RWPE2 (cell line): ENCODE measurements around the gene EXOSC7.

ENCODE experiments used
- ATAC-seq: fragments of 200-7000 bp; cut with Tn5 transposase; 3 replicates; pipeline ENCODE4 v1.9.1; 2021; ENCODE audit warnings: low read depth
- DNase-seq: peaks from one replicate; pipeline ENCODE4 v3.0.0-alpha.2; 2020; ENCODE audit warnings: low spot score
- H3K27ac ChIP-seq: fragments of 450-650 bp; 2 replicates; pipeline ENCODE4 v1.5.1; 2017; ENCODE audit warnings: mild to moderate bottlenecking; ENCODE audit not compliant: poor library complexity, severe bottlenecking
- H3K27me3 ChIP-seq: fragments of 250-450 bp; sonication (Bioruptor Pico); 2 replicates; pipeline ENCODE4 v1.5.1; 2021; ENCODE audit warnings: mild to moderate bottlenecking, moderate library complexity; ENCODE audit not compliant: insufficient read depth, poor library complexity, severe bottlenecking
- H3K36me3 ChIP-seq: fragments of 250-450 bp; sonication (Bioruptor Pico); 2 replicates; pipeline ENCODE4 v1.5.1; 2020; ENCODE audit warnings: low read depth, mild to moderate bottlenecking, moderate library complexity
- H3K4me1 ChIP-seq: fragments of 250-450 bp; sonication (Bioruptor Pico); 2 replicates; pipeline ENCODE4 v1.5.1; 2021; ENCODE audit warnings: mild to moderate bottlenecking, moderate library complexity; ENCODE audit not compliant: insufficient read depth, poor library complexity, severe bottlenecking
- H3K4me3 ChIP-seq: fragments of 250-450 bp; sonication (Bioruptor Pico); 2 replicates; pipeline ENCODE4 v1.5.1; 2021; ENCODE audit warnings: mild to moderate bottlenecking, moderate library complexity; ENCODE audit not compliant: severe bottlenecking
- H3K9me3 ChIP-seq: fragments of 250-450 bp; sonication (Bioruptor Pico); 2 replicates; pipeline ENCODE4 v1.5.1; 2021; ENCODE audit warnings: mild to moderate bottlenecking, moderate library complexity; ENCODE audit not compliant: severe bottlenecking
- TF ChIP-seq, protein P1 (sequence below): fragments of 450-650 bp; IDR thresholded peaks from one replicate; pipeline ENCODE4 v1.5.1; 2017; ENCODE audit warnings: mild to moderate bottlenecking, moderate library complexity; ENCODE audit not compliant: poor library complexity, severe bottlenecking

The EXOSC7 gene

DNA sequence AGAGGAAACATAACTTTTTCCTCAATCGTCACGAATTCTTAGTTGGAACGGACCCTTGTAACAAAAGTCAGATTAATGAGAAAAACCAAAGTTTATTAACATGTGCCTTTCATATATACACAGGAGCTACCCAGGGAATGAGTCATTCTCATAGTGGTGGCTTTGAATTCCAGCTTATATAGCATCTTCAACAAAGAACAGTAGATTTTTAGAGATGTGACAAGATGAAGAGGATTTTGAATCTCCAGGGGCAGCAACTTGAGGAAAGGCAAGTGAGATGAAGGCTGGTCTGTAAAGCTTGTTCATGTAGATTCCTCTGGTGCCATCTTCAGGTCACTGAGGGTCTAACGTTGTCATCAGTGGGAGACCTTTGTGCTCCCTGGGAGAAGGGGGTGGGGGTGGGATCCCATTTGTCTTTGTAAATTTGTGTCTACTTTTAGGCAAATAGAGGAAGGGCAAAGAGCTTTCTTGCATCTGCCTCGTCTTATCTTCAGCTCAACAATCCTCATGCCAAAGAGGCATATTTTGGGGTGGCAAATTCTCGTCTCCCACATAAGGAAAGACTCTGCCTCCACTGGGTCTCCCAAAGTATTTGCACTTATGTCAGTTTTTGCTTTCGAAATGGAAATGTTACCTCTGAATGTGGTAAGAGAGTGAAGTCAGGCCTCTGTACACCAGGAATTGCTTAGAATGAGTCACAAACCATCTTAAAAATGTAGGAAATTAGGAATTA is 79.5 kb downstream of the EXOSC7 start:
- Histone ChIP-seq H3K27ac (peak overlapping the region; percentile 64), H3K4me1 (peaks cover 45% of the 10 kb centered on the region), H3K27me3 (no peaks in the 10 kb centered on the region), H3K9me3 (no peaks in the 10 kb centered on the region), H3K4me3 (no peak overlapping the region), H3K36me3 (no peaks in the 10 kb centered on the region)
- ATAC-seq (peak; percentile 48; the same call in 1 of the 3 replicates), DNase-seq (no peak)
- TF ChIP-seq, protein P1, sequence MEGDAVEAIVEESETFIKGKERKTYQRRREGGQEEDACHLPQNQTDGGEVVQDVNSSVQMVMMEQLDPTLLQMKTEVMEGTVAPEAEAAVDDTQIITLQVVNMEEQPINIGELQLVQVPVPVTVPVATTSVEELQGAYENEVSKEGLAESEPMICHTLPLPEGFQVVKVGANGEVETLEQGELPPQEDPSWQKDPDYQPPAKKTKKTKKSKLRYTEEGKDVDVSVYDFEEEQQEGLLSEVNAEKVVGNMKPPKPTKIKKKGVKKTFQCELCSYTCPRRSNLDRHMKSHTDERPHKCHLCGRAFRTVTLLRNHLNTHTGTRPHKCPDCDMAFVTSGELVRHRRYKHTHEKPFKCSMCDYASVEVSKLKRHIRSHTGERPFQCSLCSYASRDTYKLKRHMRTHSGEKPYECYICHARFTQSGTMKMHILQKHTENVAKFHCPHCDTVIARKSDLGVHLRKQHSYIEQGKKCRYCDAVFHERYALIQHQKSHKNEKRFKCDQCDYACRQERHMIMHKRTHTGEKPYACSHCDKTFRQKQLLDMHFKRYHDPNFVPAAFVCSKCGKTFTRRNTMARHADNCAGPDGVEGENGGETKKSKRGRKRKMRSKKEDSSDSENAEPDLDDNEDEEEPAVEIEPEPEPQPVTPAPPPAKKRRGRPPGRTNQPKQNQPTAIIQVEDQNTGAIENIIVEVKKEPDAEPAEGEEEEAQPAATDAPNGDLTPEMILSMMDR = no peak

DNA sequence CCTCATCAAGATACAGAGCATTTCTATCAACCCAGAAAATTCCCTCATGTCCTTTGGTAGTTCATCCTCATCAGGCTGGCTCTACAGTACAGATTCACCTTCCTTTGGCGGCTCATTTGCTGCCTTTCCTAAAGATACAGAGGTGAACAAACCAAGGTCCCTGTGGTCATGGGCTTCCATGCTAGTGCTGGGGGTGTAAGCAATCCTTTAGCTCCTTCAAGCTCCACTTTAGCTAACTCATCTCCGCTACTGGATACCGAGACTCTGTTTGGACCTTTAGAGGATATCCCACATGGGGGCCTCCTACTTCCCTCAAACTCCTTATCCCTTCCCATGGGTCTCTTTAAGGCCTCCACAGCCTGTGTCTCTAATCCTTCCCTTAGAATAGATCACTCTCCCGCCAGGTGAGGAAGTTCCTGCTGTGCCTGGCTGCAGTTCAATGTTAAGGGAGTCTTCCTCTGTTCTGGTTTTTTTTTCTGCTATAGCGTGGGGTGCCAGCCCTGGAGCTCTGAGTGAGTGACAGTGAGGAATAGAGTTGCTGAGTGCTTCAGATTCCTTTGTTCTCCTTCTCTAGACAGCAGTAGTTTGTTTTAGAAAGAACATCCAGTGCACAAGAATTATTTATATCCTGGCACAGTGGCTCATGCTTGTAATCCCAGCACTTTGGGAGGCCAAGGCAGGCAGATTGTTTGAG is 80.7 kb downstream of the EXOSC7 start:
- H3K9me3 ChIP-seq = no peaks in the 10 kb centered on the region
- no peak overlapping the region for H3K4me3 ChIP-seq
- H3K4me1 ChIP-seq = peaks cover 45% of the 10 kb centered on the region
- H3K27me3 ChIP-seq = no peaks in the 10 kb centered on the region
- H3K36me3 ChIP-seq = no peaks in the 10 kb centered on the region
- DNase-seq (no peak), ATAC-seq (no peak)
- H3K27ac ChIP-seq = peak overlapping the region; percentile 64
- TF ChIP-seq, protein P1 = no peak

DNA sequence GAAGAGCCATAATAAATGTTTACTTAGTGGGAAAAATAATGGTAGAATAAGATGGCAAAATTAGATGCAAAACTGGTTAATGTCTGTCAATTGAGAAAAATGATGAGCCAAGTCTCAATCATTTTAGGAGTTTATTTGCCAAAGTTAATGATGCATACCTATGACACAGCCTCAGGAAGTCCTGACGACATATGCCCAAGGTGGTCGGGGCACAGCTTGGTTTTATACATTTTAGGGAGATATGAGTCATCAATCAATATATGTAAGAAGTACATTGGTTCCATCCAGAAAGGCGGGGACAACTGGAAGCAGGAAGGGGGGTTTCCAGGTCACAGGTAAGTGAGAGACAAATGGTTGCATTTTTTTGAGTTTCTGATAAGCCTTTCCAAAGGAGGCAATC is 81.5 kb downstream of the EXOSC7 start:
- Histone ChIP-seq H3K27me3 (no peaks in the 10 kb centered on the region), H3K4me3 (no peak overlapping the region), H3K9me3 (no peaks in the 10 kb centered on the region), H3K4me1 (peaks cover 45% of the 10 kb centered on the region), H3K36me3 (no peaks in the 10 kb centered on the region), H3K27ac (peak overlapping the region; percentile 64)
- TF ChIP-seq, protein P1 = no peak
- no peak for DNase-seq
- 0 out of 3 replicates have a peak, but pooled peaks have one; percentile 7 for ATAC-seq

DNA sequence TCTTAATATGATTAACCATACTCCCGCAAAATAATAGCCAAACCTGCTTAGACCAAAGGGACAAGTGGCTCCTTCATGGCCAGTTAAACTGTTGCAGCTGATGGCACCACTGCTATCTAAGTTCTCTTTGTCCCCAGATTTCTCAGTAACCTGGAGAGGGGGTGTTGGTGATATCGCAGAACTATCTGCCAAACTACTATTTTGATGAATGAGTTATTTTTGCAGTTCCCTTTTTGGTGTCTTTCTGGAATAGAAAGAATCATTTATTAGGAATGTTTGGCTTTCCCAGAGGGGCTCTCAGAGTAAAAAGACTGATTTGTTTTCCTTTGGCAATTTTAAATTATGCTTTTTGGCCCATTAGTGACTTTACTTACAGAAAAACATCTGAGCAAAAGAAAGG is 83.1 kb downstream of the EXOSC7 start:
- Histone ChIP-seq H3K4me1 (peaks cover 38% of the 10 kb centered on the region), H3K4me3 (no peak overlapping the region), H3K27me3 (no peaks in the 10 kb centered on the region), H3K36me3 (no peaks in the 10 kb centered on the region), H3K27ac (peak overlapping the region; percentile 64), H3K9me3 (no peaks in the 10 kb centered on the region)
- ATAC-seq (no peak), DNase-seq (no peak)
- TF ChIP-seq, protein P1 = no peak
